ENCODE data around the gene PSORS1C2. TPM values are rescaled to one million over a fixed set of nuclear protein-coding genes. Genes with fewer than 3 reads are reported as not detected.

The PSORS1C2 gene
- total RNA-seq, 3 donors from 2014 or later (not counting 1 experiment from before 2014, with no cell fraction given) = not detected

GRCh38 chr6:31092769-31093505 lies 45.9 kb downstream of the PSORS1C2 start:
- Mint-ChIP-seq H3K36me3 (no peaks in the 10 kb centered on the region), H3K27me3 (ENCODE audit: low read depth in 2 of 2) (peaks cover 0 to 5% of the 10 kb centered on the region in 2 donors), H3K9me3 (no peaks in the 10 kb centered on the region), H3K4me1 (peaks cover 13 to 16% of the 10 kb centered on the region in 2 donors), H3K27ac (no peak overlapping the region), H3K4me3 (no peak overlapping the region)
- no peaks in the 10 kb centered on the region for H3K27me3 ChIP-seq (ENCODE audit: control insufficient read depth, insufficient read depth, low read length)
- H3K4me3 ChIP-seq (ENCODE audit: low read length) = no peak overlapping the region
- DNase-seq (no peak), ATAC-seq (no peak)
- no peak overlapping the region for H3K27ac ChIP-seq (ENCODE audit: low read length)
- peaks cover 14% of the 10 kb centered on the region for H3K4me1 ChIP-seq (ENCODE audit: control insufficient read depth, insufficient read depth, low read length)
- H3K9me3 ChIP-seq (ENCODE audit: control insufficient read depth, insufficient read depth, low read length) = no peaks in the 10 kb centered on the region
- no peak for TF ChIP-seq CTCF (IDR thresholded peaks at IDR 0.05)
- intact Hi-C loops (cut with micrococcal nuclease) = no loop called here
- H3K36me3 ChIP-seq (ENCODE audit: control insufficient read depth, insufficient read depth, low read length) = no peaks in the 10 kb centered on the region
- 99% methylated on average over 7 of the region's 12 CpGs for WGBS (ENCODE audit: insufficient coverage)

DNA sequence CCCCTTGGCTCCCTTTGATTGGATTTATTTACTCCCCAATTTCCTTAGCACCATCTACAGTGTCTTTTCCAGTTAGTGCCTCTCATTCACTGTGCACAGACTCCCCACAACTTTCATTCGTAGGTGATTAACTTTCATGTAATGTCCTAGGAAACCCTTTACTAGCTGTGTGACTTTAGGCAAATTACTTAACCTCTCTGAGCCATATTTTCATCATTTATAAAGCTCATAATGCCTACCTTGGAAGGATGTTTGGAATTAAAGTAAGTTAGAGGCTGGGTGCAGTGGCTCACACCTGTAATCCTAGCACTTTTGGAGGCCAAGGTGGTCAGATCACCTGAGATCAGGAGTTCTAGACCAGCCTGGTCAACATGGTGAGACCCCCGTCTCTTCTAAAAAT lies 46.6 kb downstream of the PSORS1C2 start:
- peaks cover 5 to 6% of the 10 kb centered on the region in 2 donors for H3K27me3 Mint-ChIP-seq (ENCODE audit: low read depth in 2 of 2)
- ATAC-seq (no peak), DNase-seq (no peak)
- Histone ChIP-seq H3K4me3 (ENCODE audit: low read length) (no peak overlapping the region), H3K36me3 (ENCODE audit: control insufficient read depth, insufficient read depth, low read length) (no peaks in the 10 kb centered on the region), H3K27me3 (ENCODE audit: control insufficient read depth, insufficient read depth, low read length) (no peaks in the 10 kb centered on the region), H3K4me1 (ENCODE audit: control insufficient read depth, insufficient read depth, low read length) (peaks cover 18% of the 10 kb centered on the region), H3K27ac (ENCODE audit: low read length) (no peak overlapping the region), H3K9me3 (ENCODE audit: control insufficient read depth, insufficient read depth, low read length) (no peaks in the 10 kb centered on the region)
- H3K4me3 Mint-ChIP-seq = no peak overlapping the region
- 100% methylated on average over 2 of the region's 2 CpGs for WGBS (ENCODE audit: insufficient coverage)
- no peak for TF ChIP-seq CTCF (IDR thresholded peaks at IDR 0.05)
- H3K4me1 Mint-ChIP-seq = peaks cover 16 to 20% of the 10 kb centered on the region in 2 donors
- no peaks in the 10 kb centered on the region for H3K9me3 Mint-ChIP-seq
- H3K27ac Mint-ChIP-seq = no peak overlapping the region
- intact Hi-C loops (cut with micrococcal nuclease) = no loop called here
- no peaks in the 10 kb centered on the region for H3K36me3 Mint-ChIP-seq

- H3K4me3 ChIP-seq (ENCODE audit: low read length) = no peak overlapping the region
- Mint-ChIP-seq H3K27me3 (ENCODE audit: low read depth in 2 of 2) (peaks cover 8 to 11% of the 10 kb centered on the region in 2 donors), H3K4me1 (peaks cover 16 to 23% of the 10 kb centered on the region in 2 donors), H3K9me3 (no peaks in the 10 kb centered on the region), H3K36me3 (no peaks in the 10 kb centered on the region), H3K27ac (no peak overlapping the region), H3K4me3 (no peak overlapping the region)
- no peaks in the 10 kb centered on the region for H3K9me3 ChIP-seq (ENCODE audit: control insufficient read depth, insufficient read depth, low read length)
- no peaks in the 10 kb centered on the region for H3K36me3 ChIP-seq (ENCODE audit: control insufficient read depth, insufficient read depth, low read length)
- peaks cover 5% of the 10 kb centered on the region for H3K27me3 ChIP-seq (ENCODE audit: control insufficient read depth, insufficient read depth, low read length)
- no peak overlapping the region for H3K27ac ChIP-seq (ENCODE audit: low read length)
- intact Hi-C loops (cut with micrococcal nuclease) = no loop called here
- ATAC-seq = no peak
- peaks cover 18% of the 10 kb centered on the region for H3K4me1 ChIP-seq (ENCODE audit: control insufficient read depth, insufficient read depth, low read length)
- DNase-seq = no peak
- no peak for TF ChIP-seq CTCF (IDR thresholded peaks at IDR 0.05)
- 44% methylated on average over 2 of the region's 3 CpGs for WGBS (ENCODE audit: insufficient coverage)
These were observed 47.2 kb downstream of the PSORS1C2 start for GRCh38 chr6:31091680-31092079.

DNA sequence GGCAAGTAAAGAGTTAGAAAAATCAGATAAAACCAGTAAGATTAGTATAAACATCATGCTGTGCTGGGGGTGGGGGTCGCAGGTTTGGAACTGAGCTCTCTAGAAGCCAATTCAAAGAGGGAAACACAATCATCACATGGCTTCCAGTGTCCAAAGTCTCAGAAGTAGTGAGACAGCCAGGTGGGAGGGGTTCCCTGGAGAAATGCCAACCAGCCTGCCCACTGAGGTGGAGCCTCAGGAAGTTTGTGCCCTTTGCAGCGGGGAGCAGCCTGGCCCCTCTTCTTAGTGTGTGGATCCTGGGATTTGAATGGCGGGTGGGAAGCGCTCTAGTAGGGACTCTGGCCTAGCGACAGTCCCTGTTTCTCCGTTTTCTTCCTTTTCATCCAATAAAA lies 47.9 kb downstream of the PSORS1C2 start:
- Histone ChIP-seq H3K4me1 (ENCODE audit: control insufficient read depth, insufficient read depth, low read length) (peaks cover 18% of the 10 kb centered on the region), H3K36me3 (ENCODE audit: control insufficient read depth, insufficient read depth, low read length) (no peaks in the 10 kb centered on the region), H3K27ac (ENCODE audit: low read length) (no peak overlapping the region), H3K27me3 (ENCODE audit: control insufficient read depth, insufficient read depth, low read length) (peaks cover 5% of the 10 kb centered on the region), H3K4me3 (ENCODE audit: low read length) (no peak overlapping the region), H3K9me3 (ENCODE audit: control insufficient read depth, insufficient read depth, low read length) (no peaks in the 10 kb centered on the region)
- Mint-ChIP-seq H3K27me3 (ENCODE audit: low read depth in 2 of 2) (peaks cover 4 to 12% of the 10 kb centered on the region in 2 donors), H3K36me3 (no peaks in the 10 kb centered on the region), H3K4me3 (no peak overlapping the region), H3K27ac (no peak overlapping the region), H3K9me3 (no peaks in the 10 kb centered on the region), H3K4me1 (peaks cover 16 to 23% of the 10 kb centered on the region in 2 donors)
- WGBS (ENCODE audit: insufficient coverage) = 91% methylated on average over 6 of the region's 6 CpGs
- DNase-seq (no peak), ATAC-seq (no peak)
- TF ChIP-seq CTCF (IDR thresholded peaks at IDR 0.05) = no peak
- intact Hi-C loops (cut with micrococcal nuclease) = no loop called here
